HepG2 (cell line): Measurements from ENCODE around the gene ELAC1. TPM values are rescaled to one million over a fixed set of nuclear protein-coding genes. Genes with fewer than 3 reads are reported as not detected.

Source experiments
- BRCA1 ChIP-seq: sonication (generic); formaldehyde crosslinking; IDR thresholded peaks from 2 replicates; pipeline ENCODE4 v1.4.0; 2020; ENCODE audit warnings: missing genetic modification reagents
- CHCHD3 ChIP-seq: sonication (generic); formaldehyde crosslinking; IDR thresholded peaks from 2 replicates; pipeline ENCODE4 v1.8.0; 2022; ENCODE audit warnings: mild to moderate bottlenecking, missing genetic modification reagents, moderate library complexity
- GATAD1 ChIP-seq: IDR thresholded peaks from 2 replicates; pipeline ENCODE4 v1.6.1; 2016; ENCODE audit warnings: missing genetic modification reagents, missing compliant biosample characterization
- HNRNPK ChIP-seq: fragments of 200-400 bp; formaldehyde crosslinking; IDR thresholded peaks from 2 replicates; pipeline ENCODE4 v1.6.1; 2018; ENCODE audit warnings: low read length, low read depth, moderate library complexity, mild to moderate bottlenecking; ENCODE audit not compliant: poor library complexity, severe bottlenecking
- IKZF4 ChIP-seq: sonication (generic); formaldehyde crosslinking; IDR thresholded peaks from 2 replicates; pipeline ENCODE4 v1.5.1; 2020; ENCODE audit warnings: borderline replicate concordance, mild to moderate bottlenecking, low read depth, missing genetic modification reagents; ENCODE audit errors: not compliant biosample characterization
- MTA1 ChIP-seq: sonication (generic); formaldehyde crosslinking; IDR thresholded peaks from 2 replicates; pipeline ENCODE4 v1.4.0; 2020; ENCODE audit warnings: missing genetic modification reagents, mild to moderate bottlenecking, borderline replicate concordance
- NFIB ChIP-seq: sonication (generic); formaldehyde crosslinking; IDR thresholded peaks from 2 replicates; pipeline ENCODE4 v1.9.0; 2021; ENCODE audit warnings: missing genetic modification reagents, mild to moderate bottlenecking, borderline replicate concordance
- NR1H2 ChIP-seq: sonication (generic); formaldehyde crosslinking; IDR thresholded peaks from 2 replicates; pipeline ENCODE4 v1.8.1; 2022; ENCODE audit warnings: low read depth, missing genetic modification reagents, borderline replicate concordance
- NR2C2 ChIP-seq: sonication (generic); formaldehyde crosslinking; IDR thresholded peaks from 2 replicates; pipeline ENCODE4 v1.4.0; 2020; ENCODE audit warnings: missing genetic modification reagents, mild to moderate bottlenecking, moderate library complexity, borderline replicate concordance
- SATB2 ChIP-seq: sonication (generic); formaldehyde crosslinking; IDR thresholded peaks from 2 replicates; pipeline ENCODE4 v1.5.0; 2020; ENCODE audit warnings: missing genetic modification reagents
- SIX1 ChIP-seq: sonication (generic); formaldehyde crosslinking; IDR thresholded peaks from 2 replicates; pipeline ENCODE4 v1.4.0; 2020; ENCODE audit warnings: missing genetic modification reagents, borderline replicate concordance
- TOE1 ChIP-seq: sonication (generic); formaldehyde crosslinking; IDR thresholded peaks from 2 replicates; pipeline ENCODE4 v1.4.0; 2020; ENCODE audit warnings: mild to moderate bottlenecking, missing genetic modification reagents
- XRCC5 ChIP-seq: fragments of 200-400 bp; formaldehyde crosslinking; optimal IDR thresholded peaks from 2 replicates; pipeline ENCODE3; 2017; ENCODE audit warnings: mild to moderate bottlenecking, low read length
- ZFP36 ChIP-seq: fragments of 150-350 bp; IDR thresholded peaks from 2 replicates; pipeline ENCODE4 v1.6.1; 2018; ENCODE audit warnings: borderline replicate concordance, low read length, low read depth; ENCODE audit not compliant: partially characterized antibody
- ZFY ChIP-seq: sonication (generic); formaldehyde crosslinking; IDR thresholded peaks from 2 replicates; pipeline ENCODE4 v1.4.0; 2020; ENCODE audit warnings: missing genetic modification reagents
- ZNF138 ChIP-seq: sonication (generic); formaldehyde crosslinking; IDR thresholded peaks from 2 replicates; pipeline ENCODE4 v1.5.0; 2020; ENCODE audit warnings: mild to moderate bottlenecking, low read depth, missing genetic modification reagents
- ZNF20 ChIP-seq: sonication (generic); formaldehyde crosslinking; IDR thresholded peaks from 2 replicates; pipeline ENCODE4 v1.4.0; 2020; ENCODE audit warnings: mild to moderate bottlenecking, moderate library complexity, missing genetic modification reagents
- ZNF468 ChIP-seq: sonication (generic); formaldehyde crosslinking; IDR thresholded peaks from 2 replicates; pipeline ENCODE4 v1.8.0; 2022; ENCODE audit warnings: mild to moderate bottlenecking, moderate library complexity, missing genetic modification reagents
- ZNF644 ChIP-seq: IDR thresholded peaks from 2 replicates; pipeline ENCODE4 v1.6.1; 2016; ENCODE audit warnings: low read depth
- ZNF672 ChIP-seq: sonication (generic); formaldehyde crosslinking; IDR thresholded peaks from 2 replicates; pipeline ENCODE4 v1.8.1; 2022; ENCODE audit warnings: missing genetic modification reagents
- ZSCAN29 ChIP-seq: sonication (generic); formaldehyde crosslinking; conservative IDR thresholded peaks from 2 replicates; pipeline ENCODE4 v1.4.0; 2020; ENCODE audit warnings: mild to moderate bottlenecking, missing genetic modification reagents
- ZSCAN31 ChIP-seq: sonication (generic); formaldehyde crosslinking; IDR thresholded peaks from 2 replicates; pipeline ENCODE4 v1.5.0; 2020; ENCODE audit warnings: low read depth, mild to moderate bottlenecking, missing genetic modification reagents
- polyA plus RNA-seq, 8 experiments: library from polyadenylated mRNA; depleted of rRNA in 3 of 8; stranded (reverse) in 7 of 8; unstranded in 1 of 8; fragments of >200 nt; fragmentation: Illumina TruSeq in 4 of 8; extraction: Trizol in 4 of 8; gene quantifications; 2 replicates each; pipeline versions ENCODE4 v1.2.1 to v1.2.3, GENCODE V29; 2011 to 2016; ENCODE audit warnings: low read depth in 4 of 8, missing spikeins in 1 of 8, mixed read lengths in 1 of 8; ENCODE audit not compliant: insufficient read depth in 1 of 8
- total RNA-seq, 5 experiments: library from RNA; depleted of rRNA; stranded (reverse); fragments of >200 nt; fragmentation: Illumina TruSeq; extraction: Trizol; gene quantifications; 2 replicates each; pipeline ENCODE4 v1.2.3, GENCODE V29; 2016; ENCODE audit warnings: low read depth in 1 of 5
- TF ChIP-seq, protein P1 (sequence below): IDR thresholded peaks from 2 replicates; pipeline ENCODE4 v1.6.1; 2012; ENCODE audit warnings: low read length, improper control_type of control experiment
- TF ChIP-seq, protein P2 (sequence below): fragments of 450-650 bp; IDR thresholded peaks from 2 replicates; pipeline ENCODE4 v1.6.1; 2017
- TF ChIP-seq, protein P3 (sequence below): sonication (generic); formaldehyde crosslinking; IDR thresholded peaks from 2 replicates; pipeline ENCODE4 v1.5.0; 2020; ENCODE audit warnings: missing genetic modification reagents

Gene ELAC1
- total and polyA plus RNA-seq, 2 of the 13 experiments (the other 11 are each of a cell fraction or from before 2014, with no cell fraction given): 1.9 to 3.6 TPM

DNA sequence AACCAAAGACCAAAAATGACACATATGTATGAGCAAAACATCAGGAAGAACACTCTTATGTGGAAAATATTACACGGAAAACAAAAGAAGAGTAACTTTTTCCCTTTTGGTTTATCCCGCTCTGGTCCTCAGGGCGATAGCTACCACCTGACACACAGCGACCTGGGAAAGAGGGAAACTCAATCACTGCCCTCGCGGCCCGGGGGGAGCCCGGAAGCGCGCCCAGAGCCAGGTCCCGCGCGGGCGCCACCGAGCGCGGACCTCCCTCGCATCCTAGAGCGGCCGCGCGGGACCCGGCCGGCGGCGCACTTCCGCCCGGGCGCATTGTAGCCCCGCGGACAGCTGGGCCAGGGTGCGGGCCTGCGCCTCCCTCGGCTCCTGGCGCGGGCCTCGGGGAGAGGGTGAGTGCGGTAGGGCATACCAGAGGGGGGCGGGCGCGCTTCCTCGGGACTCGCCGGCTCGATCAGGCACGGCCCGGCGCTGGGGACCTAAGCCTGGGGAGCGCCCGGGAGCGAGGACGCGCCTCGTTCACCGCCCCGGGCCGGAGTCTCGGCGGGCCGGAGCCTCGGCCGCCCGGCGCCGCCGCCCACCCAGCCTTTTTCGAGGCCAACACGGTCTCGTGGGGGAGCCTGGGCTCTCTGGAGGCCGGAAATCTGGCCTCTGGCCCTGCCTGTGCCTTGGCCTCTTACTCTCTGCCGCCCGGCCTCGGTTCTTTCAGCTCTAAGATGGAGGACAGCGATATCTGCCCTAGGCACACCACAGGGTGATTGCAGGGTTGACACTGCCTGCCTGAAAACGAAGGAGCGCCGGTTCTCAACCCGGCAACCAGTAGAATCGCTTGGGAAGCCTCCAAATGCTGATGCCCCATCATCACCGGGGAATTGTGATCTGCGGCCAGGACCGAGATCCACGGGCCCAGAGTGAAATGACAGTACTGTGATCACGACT is at the start of gene ELAC1 (continued):
- TF ChIP-seq ZSCAN29 (CRISPR knock-in tag) (no peak), TOE1 (CRISPR knock-in tag) (no peak), ZNF138 (CRISPR knock-in tag) (peak; percentile 57; the same call in 1 of the 2 replicates), ZNF672 (CRISPR knock-in tag) (no peak), CHCHD3 (CRISPR knock-in tag) (no peak), ZNF20 (no peak), SIX1 (CRISPR knock-in tag) (no peak), ZNF468 (CRISPR knock-in tag) (0 out of 2 replicates have a peak, but pooled peaks have one; percentile 78), NFIB (CRISPR knock-in tag) (no peak), ZSCAN31 (peak; percentile 88), NR2C2 (peak; percentile 67), ZFY (CRISPR knock-in tag) (peak; percentile 100), XRCC5 (peak; percentile 34), BRCA1 (peak; percentile 62; the same call in 1 of the 2 replicates), MTA1 (CRISPR knock-in tag) (no peak), SATB2 (CRISPR knock-in tag) (peak; percentile 48; the same call in 1 of the 2 replicates), ZNF644 (CRISPR knock-in tag) (no peak), HNRNPK (peak; percentile 88), ZFP36 (no peak), IKZF4 (CRISPR knock-in tag) (no peak), GATAD1 (CRISPR knock-in tag) (peak; percentile 72), NR1H2 (CRISPR knock-in tag) (peak; percentile 59; the same call in 1 of the 2 replicates)
- TF ChIP-seq, protein P1, sequence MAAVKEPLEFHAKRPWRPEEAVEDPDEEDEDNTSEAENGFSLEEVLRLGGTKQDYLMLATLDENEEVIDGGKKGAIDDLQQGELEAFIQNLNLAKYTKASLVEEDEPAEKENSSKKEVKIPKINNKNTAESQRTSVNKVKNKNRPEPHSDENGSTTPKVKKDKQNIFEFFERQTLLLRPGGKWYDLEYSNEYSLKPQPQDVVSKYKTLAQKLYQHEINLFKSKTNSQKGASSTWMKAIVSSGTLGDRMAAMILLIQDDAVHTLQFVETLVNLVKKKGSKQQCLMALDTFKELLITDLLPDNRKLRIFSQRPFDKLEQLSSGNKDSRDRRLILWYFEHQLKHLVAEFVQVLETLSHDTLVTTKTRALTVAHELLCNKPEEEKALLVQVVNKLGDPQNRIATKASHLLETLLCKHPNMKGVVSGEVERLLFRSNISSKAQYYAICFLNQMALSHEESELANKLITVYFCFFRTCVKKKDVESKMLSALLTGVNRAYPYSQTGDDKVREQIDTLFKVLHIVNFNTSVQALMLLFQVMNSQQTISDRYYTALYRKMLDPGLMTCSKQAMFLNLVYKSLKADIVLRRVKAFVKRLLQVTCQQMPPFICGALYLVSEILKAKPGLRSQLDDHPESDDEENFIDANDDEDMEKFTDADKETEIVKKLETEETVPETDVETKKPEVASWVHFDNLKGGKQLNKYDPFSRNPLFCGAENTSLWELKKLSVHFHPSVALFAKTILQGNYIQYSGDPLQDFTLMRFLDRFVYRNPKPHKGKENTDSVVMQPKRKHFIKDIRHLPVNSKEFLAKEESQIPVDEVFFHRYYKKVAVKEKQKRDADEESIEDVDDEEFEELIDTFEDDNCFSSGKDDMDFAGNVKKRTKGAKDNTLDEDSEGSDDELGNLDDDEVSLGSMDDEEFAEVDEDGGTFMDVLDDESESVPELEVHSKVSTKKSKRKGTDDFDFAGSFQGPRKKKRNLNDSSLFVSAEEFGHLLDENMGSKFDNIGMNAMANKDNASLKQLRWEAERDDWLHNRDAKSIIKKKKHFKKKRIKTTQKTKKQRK: no peak
- TF ChIP-seq, protein P2, sequence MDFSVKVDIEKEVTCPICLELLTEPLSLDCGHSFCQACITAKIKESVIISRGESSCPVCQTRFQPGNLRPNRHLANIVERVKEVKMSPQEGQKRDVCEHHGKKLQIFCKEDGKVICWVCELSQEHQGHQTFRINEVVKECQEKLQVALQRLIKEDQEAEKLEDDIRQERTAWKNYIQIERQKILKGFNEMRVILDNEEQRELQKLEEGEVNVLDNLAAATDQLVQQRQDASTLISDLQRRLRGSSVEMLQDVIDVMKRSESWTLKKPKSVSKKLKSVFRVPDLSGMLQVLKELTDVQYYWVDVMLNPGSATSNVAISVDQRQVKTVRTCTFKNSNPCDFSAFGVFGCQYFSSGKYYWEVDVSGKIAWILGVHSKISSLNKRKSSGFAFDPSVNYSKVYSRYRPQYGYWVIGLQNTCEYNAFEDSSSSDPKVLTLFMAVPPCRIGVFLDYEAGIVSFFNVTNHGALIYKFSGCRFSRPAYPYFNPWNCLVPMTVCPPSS: no peak
- TF ChIP-seq, protein P3, sequence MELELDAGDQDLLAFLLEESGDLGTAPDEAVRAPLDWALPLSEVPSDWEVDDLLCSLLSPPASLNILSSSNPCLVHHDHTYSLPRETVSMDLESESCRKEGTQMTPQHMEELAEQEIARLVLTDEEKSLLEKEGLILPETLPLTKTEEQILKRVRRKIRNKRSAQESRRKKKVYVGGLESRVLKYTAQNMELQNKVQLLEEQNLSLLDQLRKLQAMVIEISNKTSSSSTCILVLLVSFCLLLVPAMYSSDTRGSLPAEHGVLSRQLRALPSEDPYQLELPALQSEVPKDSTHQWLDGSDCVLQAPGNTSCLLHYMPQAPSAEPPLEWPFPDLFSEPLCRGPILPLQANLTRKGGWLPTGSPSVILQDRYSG (CRISPR knock-in tag): no peak
